T-helper 1 cell treated with Interleukin-12 subunit alpha and Interleukin-12 subunit beta and Interleukin-4 antibody, amounts not matched to agents 30 ng/mL and 1 ng/mL, for 36 hours (primary cell): ENCODE data around the gene GBF1. TPM values are rescaled to one million over a fixed set of nuclear protein-coding genes. Genes with fewer than 3 reads are reported as not detected.

Source experiments
- intact Hi-C: fragments of 100-400 bp; cut with micrococcal nuclease; formaldehyde crosslinking; loops from one replicate; pipeline ENCODE4 v1.15.1; 2024
- total RNA-seq: library from RNA; stranded (reverse); gene quantifications from 2 replicates; pipeline ENCODE4 v1.2.3, GENCODE V29; 2022

GBF1 gene
- total RNA-seq, 1 donor from 2014 or later: 57.0 TPM

- intact Hi-C loops: no loop called here
These were observed 19.0 kb downstream of the GBF1 start for GRCh38 chr10:102264371-102264770.

- intact Hi-C loops: no loop called here
These were observed 21.3 kb downstream of the GBF1 start for GRCh38 chr10:102266670-102267069.

- intact Hi-C loops: no loop called here
These were observed 22.4 kb downstream of the GBF1 start for GRCh38 chr10:102267748-102268147.

GRCh38 chr10:102268375-102268888 is 23.1 kb downstream of the GBF1 start:
- intact Hi-C loops: no loop called here

- intact Hi-C loops: no loop called here
These were observed 23.7 kb downstream of the GBF1 start for GRCh38 chr10:102269017-102269416.

- intact Hi-C loops: no loop called here
These were observed 28.7 kb downstream of the GBF1 start for GRCh38 chr10:102274062-102274461.

- intact Hi-C loops: no loop called here
These were observed 30.0 kb downstream of the GBF1 start for GRCh38 chr10:102275343-102275742.

GRCh38 chr10:102279104-102279503 is 33.8 kb downstream of the GBF1 start:
- intact Hi-C loops: no loop called here

GRCh38 chr10:102280397-102281101 is 35.2 kb downstream of the GBF1 start:
- intact Hi-C loops: no loop called here

- intact Hi-C loops: no loop called here
These were observed 35.8 kb downstream of the GBF1 start for GRCh38 chr10:102281102-102281487.

GRCh38 chr10:102283488-102283887 is 38.2 kb downstream of the GBF1 start:
- intact Hi-C loops: no loop called here

- intact Hi-C loops: loop anchor here (2.0 kb wide), 1 partner anchor 29 kb away; no protein-coding TSS in a partner anchor
These were observed 38.6 kb downstream of the GBF1 start for GRCh38 chr10:102283890-102284289.

GRCh38 chr10:102284531-102284930 is 39.2 kb downstream of the GBF1 start:
- intact Hi-C loops: loop anchor here (2.0 kb wide), 1 partner anchor 28 kb away; no protein-coding TSS in a partner anchor

- intact Hi-C loops: loop anchor here (2.0 kb wide), 1 partner anchor 28 kb away; no protein-coding TSS in a partner anchor
These were observed 39.8 kb downstream of the GBF1 start for GRCh38 chr10:102285133-102285532.

GRCh38 chr10:102286216-102286615 is 40.9 kb downstream of the GBF1 start:
- intact Hi-C loops: no loop called here

GRCh38 chr10:102287538-102287937 is 42.2 kb downstream of the GBF1 start:
- intact Hi-C loops: no loop called here

- intact Hi-C loops: no loop called here
These were observed 42.7 kb downstream of the GBF1 start for GRCh38 chr10:102287991-102288390.

GRCh38 chr10:102289356-102289755 is 44.0 kb downstream of the GBF1 start:
- intact Hi-C loops: no loop called here

GRCh38 chr10:102289840-102290239 is 44.5 kb downstream of the GBF1 start:
- intact Hi-C loops: no loop called here

GRCh38 chr10:102291221-102291905 is 46.0 kb downstream of the GBF1 start:
- intact Hi-C loops: no loop called here

GRCh38 chr10:102297101-102297500 is 51.8 kb downstream of the GBF1 start:
- intact Hi-C loops: no loop called here

GRCh38 chr10:102298899-102299298 is 53.6 kb downstream of the GBF1 start:
- intact Hi-C loops: no loop called here

GRCh38 chr10:102299873-102300272 is 54.5 kb downstream of the GBF1 start:
- intact Hi-C loops: no loop called here
